Mucosa of stomach (tissue), 1 donor: Measurements from ENCODE around the gene GSTM5.
"Not testable (repeated sequence)": the region's sequence is repeated elsewhere in the genome, so short reads cannot be mapped to it uniquely, and the experiment has no call there.

Experiments used
- H3K27me3 ChIP-seq: one replicate; pipeline ENCODE4 v1.7.0; 2013; ENCODE audit warnings: mild to moderate bottlenecking, low read length; ENCODE audit not compliant: control insufficient read depth, insufficient read depth
- H3K36me3 ChIP-seq: one replicate; pipeline ENCODE4 v1.7.0; 2013; ENCODE audit warnings: low read length; ENCODE audit not compliant: control insufficient read depth, insufficient read depth
- H3K4me1 ChIP-seq: one replicate; pipeline ENCODE4 v1.7.0; 2013; ENCODE audit warnings: mild to moderate bottlenecking, low read length; ENCODE audit not compliant: control insufficient read depth, insufficient read depth
- H3K4me3 ChIP-seq: one replicate; pipeline ENCODE4 v1.7.0; 2013; ENCODE audit warnings: low read length
- H3K9ac ChIP-seq: one replicate; pipeline ENCODE4 v1.7.0; 2013; ENCODE audit warnings: mild to moderate bottlenecking, low read length, moderate library complexity
- H3K9me3 ChIP-seq: one replicate; pipeline ENCODE4 v1.7.0; 2013; ENCODE audit warnings: mild to moderate bottlenecking, low read length, moderate library complexity; ENCODE audit not compliant: control insufficient read depth
- donor health status: Pancreatic carcinoma.

GSTM5 gene

GRCh38 chr1:109711593-109712320 is at the start of gene GSTM5:
GSTM5 (plus strand) TSS chr1:109712251; CDS start chr1:109712313, 62 bp downstream.
- not testable (repeated sequence) for H3K4me1 ChIP-seq, H3K9me3 ChIP-seq, H3K36me3 ChIP-seq, H3K4me3 ChIP-seq, H3K27me3 ChIP-seq, H3K9ac ChIP-seq

DNA sequence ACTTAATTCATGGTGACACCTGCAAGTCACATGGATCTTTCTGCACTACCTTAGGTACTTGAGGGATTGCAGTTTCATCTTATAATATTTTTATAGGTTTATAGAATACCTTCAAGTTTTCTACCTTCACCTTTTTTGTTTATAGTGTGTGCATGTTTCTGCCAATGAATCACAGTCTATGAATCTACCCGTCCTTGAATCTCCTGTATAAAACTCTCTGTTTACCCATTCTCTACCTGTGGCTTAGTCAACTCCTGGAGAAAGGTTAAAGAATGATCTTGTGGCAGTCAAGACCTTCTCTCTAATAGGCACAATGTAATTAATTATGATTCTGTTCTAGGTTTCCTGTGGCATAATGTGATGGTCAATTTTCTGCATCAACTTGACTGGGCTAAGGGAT is 47.4 kb upstream of the GSTM5 start:
- Histone ChIP-seq H3K4me1 (no peaks in the 10 kb centered on the region), H3K27me3 (no peaks in the 10 kb centered on the region), H3K36me3 (no peaks in the 10 kb centered on the region), H3K9ac (no peak overlapping the region), H3K4me3 (no peak overlapping the region), H3K9me3 (no peaks in the 10 kb centered on the region)

- no peaks in the 10 kb centered on the region for H3K27me3 ChIP-seq
- no peaks in the 10 kb centered on the region for H3K9me3 ChIP-seq
- no peaks in the 10 kb centered on the region for H3K4me1 ChIP-seq
- peak within 1 kb of the TSS; percentile 3 for H3K9ac ChIP-seq
- H3K4me3 ChIP-seq = no peak within 1 kb of the TSS
- no peaks in the 10 kb centered on the region for H3K36me3 ChIP-seq
These were observed 44.5 kb upstream of the GSTM5 start, which contains the start of gene GSTM2 for GRCh38 chr1:109667452-109668122. GSTM2 (plus strand) TSS chr1:109668057; CDS start chr1:109668116, 59 bp downstream.

DNA sequence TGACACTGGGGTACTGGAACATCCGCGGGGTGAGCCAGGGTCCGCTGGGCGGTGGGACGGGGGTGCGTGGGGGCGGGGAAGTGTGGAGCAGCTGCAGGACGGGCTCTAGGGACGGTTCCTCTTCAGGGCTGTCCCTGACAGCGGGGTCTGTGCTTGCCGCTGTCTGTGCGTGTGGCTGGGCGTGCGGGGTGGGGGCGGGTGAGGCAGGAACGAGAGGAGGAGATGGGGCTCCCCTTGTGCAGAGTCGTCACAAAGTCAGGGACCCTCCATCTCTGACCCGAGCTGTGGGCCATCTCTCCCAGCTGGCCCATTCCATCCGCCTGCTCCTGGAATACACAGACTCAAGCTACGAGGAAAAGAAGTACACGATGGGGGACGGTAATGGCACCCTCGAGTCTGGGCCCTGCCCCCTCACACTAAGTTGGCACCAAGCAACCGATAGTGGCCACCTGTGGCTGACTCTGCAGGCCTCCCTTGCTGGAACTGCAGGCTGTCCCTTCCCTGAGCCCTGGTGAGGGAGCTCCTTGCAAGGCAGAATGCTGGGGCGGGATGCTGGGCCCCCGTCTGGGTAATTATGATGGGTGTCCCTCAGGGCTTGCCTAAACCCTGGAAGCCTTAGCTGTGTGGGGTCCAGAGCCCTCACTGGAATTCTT is 43.8 kb upstream of the GSTM5 start:
- peak overlapping the region; percentile 3 for H3K9ac ChIP-seq

DNA sequence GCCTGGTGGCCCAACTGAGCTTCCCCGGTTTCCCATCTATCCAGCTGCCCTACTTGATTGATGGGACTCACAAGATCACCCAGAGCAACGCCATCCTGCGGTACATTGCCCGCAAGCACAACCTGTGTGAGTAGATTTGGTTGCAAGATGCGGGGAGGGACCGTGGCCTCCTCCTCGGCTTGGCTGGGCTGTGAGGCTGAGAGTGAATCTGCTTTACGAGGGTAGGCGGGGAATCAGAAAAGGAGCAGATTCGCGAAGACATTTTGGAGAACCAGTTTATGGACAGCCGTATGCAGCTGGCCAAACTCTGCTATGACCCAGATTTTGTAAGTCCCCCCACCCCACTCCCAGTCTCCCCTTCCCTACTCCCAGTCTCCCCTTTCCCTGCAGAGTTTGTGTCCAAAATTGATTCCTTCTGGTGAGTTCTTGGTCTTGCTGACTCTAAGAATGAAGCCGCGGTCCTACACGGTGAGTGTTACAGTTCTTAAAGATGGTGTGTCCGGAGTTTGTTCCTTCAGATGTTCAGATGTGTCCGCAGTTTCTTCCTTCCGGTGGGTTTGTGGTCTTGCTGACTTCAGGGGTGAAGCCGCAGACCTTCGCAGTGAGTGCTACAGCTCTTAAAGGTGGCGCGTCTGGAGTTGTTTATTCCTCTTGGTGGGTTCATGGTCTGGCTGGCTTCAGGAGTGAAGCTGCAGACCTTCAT is 42.7 kb upstream of the GSTM5 start:
- no peaks in the 10 kb centered on the region for H3K27me3 ChIP-seq
- no peaks in the 10 kb centered on the region for H3K9me3 ChIP-seq
- H3K36me3 ChIP-seq = no peaks in the 10 kb centered on the region
- H3K4me1 ChIP-seq = no peaks in the 10 kb centered on the region
- H3K4me3 ChIP-seq = no peak overlapping the region
- H3K9ac ChIP-seq = no peak overlapping the region

More for the DNA sequence above, 43.8 kb upstream of the GSTM5 start:
- no peaks in the 10 kb centered on the region for H3K4me1 ChIP-seq
- no peak overlapping the region for H3K4me3 ChIP-seq
- no peaks in the 10 kb centered on the region for H3K36me3 ChIP-seq
- H3K9me3 ChIP-seq = no peaks in the 10 kb centered on the region
- no peaks in the 10 kb centered on the region for H3K27me3 ChIP-seq

DNA sequence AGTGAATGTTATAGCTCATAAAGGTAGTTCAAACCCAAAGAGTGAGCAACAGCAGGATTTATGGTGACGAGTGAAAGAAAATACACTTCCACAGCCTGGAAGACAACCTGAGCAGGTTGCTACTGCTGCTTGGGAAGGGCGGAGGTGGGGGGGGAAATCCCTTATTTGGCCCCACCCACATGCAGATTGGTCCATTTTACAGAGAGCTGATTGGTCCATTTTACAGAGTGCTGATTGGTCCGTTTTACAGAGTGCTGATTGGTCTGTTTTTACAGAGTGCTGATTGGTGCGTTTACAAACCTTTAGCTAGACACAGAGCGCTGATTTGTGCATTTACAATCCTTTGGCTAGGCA is 42.1 kb upstream of the GSTM5 start:
- H3K4me3 ChIP-seq, H3K9ac ChIP-seq, H3K4me1 ChIP-seq, H3K27me3 ChIP-seq, H3K9me3 ChIP-seq, H3K36me3 ChIP-seq: not testable (repeated sequence)

DNA sequence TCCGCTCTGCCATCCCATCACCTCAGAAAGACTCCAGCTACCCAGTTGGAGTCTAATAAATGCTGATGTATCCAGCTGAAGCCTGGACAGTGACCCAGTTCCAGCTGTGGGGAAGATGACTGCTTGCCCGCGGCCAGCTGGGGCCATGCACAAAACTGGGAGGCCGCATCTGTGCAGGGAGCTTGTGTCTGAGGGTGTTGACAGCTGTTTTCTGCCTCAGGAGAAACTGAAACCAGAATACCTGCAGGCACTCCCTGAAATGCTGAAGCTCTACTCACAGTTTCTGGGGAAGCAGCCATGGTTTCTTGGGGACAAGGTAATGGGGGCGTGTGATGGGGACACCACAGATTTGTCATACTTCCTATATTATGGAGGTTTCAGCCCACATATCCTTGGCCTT is 41.0 kb upstream of the GSTM5 start:
- Histone ChIP-seq H3K4me1 (no peaks in the 10 kb centered on the region), H3K36me3 (no peaks in the 10 kb centered on the region), H3K9me3 (no peaks in the 10 kb centered on the region), H3K27me3 (no peaks in the 10 kb centered on the region), H3K4me3 (no peak overlapping the region), H3K9ac (no peak overlapping the region)

DNA sequence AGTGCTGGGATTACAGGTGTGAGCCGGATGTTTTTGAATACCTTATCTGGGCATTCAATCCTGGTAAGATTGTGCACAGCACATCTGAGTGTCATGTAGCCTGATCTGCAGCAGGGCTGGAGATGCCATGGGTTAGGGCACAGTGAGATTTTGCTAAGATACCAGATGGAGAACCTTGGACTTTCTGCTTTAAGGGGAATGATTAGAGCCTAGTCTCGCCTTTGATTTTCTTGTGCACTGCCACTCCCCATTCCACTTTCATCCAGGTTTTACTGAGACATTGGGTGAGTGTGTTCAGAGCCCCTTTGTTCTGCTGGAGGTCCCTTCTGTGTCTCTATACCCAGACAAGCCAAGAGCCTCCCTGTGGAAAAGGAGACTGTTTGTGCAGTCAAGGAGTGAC is 38.2 kb upstream of the GSTM5 start:
- not testable (repeated sequence) for H3K36me3 ChIP-seq, H3K9me3 ChIP-seq, H3K4me3 ChIP-seq

DNA sequence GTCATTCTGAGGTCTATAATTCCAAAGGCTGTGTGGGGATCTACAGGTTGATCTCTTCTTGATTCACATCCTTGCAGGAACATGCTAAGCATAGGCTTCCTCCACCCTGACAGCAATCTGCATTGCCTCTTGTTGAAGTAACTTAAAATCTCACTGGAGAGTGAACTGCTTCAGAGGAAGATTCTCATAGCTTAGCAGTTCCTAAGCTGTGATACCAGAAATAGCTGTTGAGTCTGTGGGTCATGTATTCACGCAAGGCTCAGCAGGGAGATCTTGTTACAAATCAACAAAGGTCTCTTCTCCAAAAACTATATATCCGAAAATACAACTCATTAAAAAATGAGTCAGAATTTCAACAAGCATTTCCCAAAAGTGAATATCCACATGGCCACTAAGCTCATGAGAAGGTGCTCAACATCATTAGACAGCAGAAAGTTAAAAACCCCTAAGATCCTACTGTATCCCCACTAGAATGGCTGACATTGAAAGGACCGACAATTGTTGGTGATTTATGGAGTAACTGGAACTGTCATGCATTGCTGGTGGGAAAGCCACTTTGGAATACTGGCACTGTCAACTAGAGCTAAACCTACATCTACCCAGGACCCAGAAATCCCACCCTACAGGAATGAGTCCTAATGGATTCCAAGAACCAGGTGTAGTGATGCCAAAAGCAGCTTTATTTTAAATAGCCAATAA is 35.2 kb upstream of the GSTM5 start:
- not testable (repeated sequence) for H3K4me3 ChIP-seq, H3K4me1 ChIP-seq, H3K9me3 ChIP-seq, H3K9ac ChIP-seq, H3K27me3 ChIP-seq, H3K36me3 ChIP-seq

More for the DNA sequence above, 38.2 kb upstream of the GSTM5 start:
- H3K9ac ChIP-seq, H3K27me3 ChIP-seq, H3K4me1 ChIP-seq: not testable (repeated sequence)

DNA sequence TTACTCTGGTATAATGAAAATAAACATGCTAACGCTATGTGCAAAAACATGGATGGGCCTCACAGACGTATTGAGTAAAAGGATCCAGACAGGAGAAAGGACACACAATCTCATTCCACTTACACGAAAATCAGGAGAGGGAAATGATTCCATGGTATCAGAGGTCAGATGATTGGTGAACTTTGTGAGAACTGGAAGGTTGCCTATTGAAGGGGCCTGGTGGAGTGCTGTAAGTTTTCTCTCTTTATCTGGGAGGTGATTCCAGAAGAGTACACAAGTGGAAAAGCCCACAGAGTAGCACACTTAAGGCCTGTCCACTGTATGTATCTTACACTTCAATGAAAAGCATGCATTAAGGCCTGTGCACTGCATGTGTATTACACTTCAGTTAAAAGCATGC is 34.6 kb upstream of the GSTM5 start:
- H3K9me3 ChIP-seq = no peaks in the 10 kb centered on the region
- H3K4me1 ChIP-seq = no peaks in the 10 kb centered on the region
- no peak overlapping the region for H3K4me3 ChIP-seq
- H3K9ac ChIP-seq = no peak overlapping the region
- H3K27me3 ChIP-seq = no peaks in the 10 kb centered on the region
- no peaks in the 10 kb centered on the region for H3K36me3 ChIP-seq

- H3K27me3 ChIP-seq, H3K9me3 ChIP-seq, H3K4me3 ChIP-seq, H3K36me3 ChIP-seq, H3K9ac ChIP-seq, H3K4me1 ChIP-seq: not testable (repeated sequence)
These were observed 33.4 kb upstream of the GSTM5 start for GRCh38 chr1:109678637-109679036.
